Loucy (cell line): ENCODE results near the gene MICAL3.

Experiments
- H2AFZ ChIP-seq: fragments of 200-600 bp; sonication (generic); 2 replicates; pipeline ENCODE4 v1.6.0; 2016; ENCODE audit warnings: antibody characterized with exemption, mild to moderate bottlenecking, low read length, moderate library complexity
- H3F3A ChIP-seq: fragments of 200-600 bp; 2 replicates; pipeline ENCODE4 v1.6.0; 2016; ENCODE audit warnings: antibody characterized with exemption, low read depth, mild to moderate bottlenecking
- H3K27me3 ChIP-seq: fragments of 200-600 bp; sonication (generic); 2 replicates; pipeline ENCODE4 v1.6.1; 2014; ENCODE audit warnings: low read length, mild to moderate bottlenecking; ENCODE audit not compliant: insufficient read depth, poor library complexity, severe bottlenecking
- H3K36me3 ChIP-seq: fragments of 200-600 bp; sonication (generic); 2 replicates; pipeline ENCODE4 v1.6.1; 2016; ENCODE audit warnings: low read length; ENCODE audit not compliant: insufficient read depth
- H3K4me1 ChIP-seq: fragments of 200-600 bp; sonication (generic); 2 replicates; pipeline ENCODE4 v1.5.1; 2014; ENCODE audit warnings: low read length, mild to moderate bottlenecking; ENCODE audit not compliant: insufficient read depth, poor library complexity, severe bottlenecking
- H3K4me2 ChIP-seq: fragments of 200-600 bp; sonication (generic); 2 replicates; pipeline ENCODE4 v1.6.0; 2014; ENCODE audit warnings: antibody characterized with exemption, low read length, low read depth, mild to moderate bottlenecking; ENCODE audit not compliant: poor library complexity, severe bottlenecking
- H3K4me3 ChIP-seq: fragments of 200-600 bp; sonication (generic); 2 replicates; pipeline ENCODE4 v1.5.1; 2014; ENCODE audit warnings: low read length, mild to moderate bottlenecking, mixed read lengths; ENCODE audit not compliant: poor library complexity, severe bottlenecking
- H3K79me2 ChIP-seq: fragments of 200-600 bp; sonication (generic); 2 replicates; pipeline ENCODE4 v1.6.1; 2014; ENCODE audit warnings: low read length; ENCODE audit not compliant: insufficient read depth
- H3K9ac ChIP-seq: fragments of 200-600 bp; sonication (generic); 2 replicates; pipeline ENCODE4 v1.6.0; 2014; ENCODE audit warnings: mild to moderate bottlenecking, low read depth, low read length, moderate library complexity; ENCODE audit not compliant: poor library complexity, severe bottlenecking
- H3K9me2 ChIP-seq: fragments of 200-600 bp; sonication (generic); replicated peaks from 2 replicates; pipeline ENCODE4 v1.6.1; 2016; ENCODE audit warnings: low read depth, low read length, mixed read lengths
- H3K9me3 ChIP-seq: fragments of 200-600 bp; sonication (generic); 2 replicates; pipeline ENCODE4 v1.6.1; 2014; ENCODE audit warnings: mild to moderate bottlenecking, antibody characterized with exemption, low read length, low read depth; ENCODE audit not compliant: insufficient read depth
- H4K20me1 ChIP-seq: fragments of 200-600 bp; sonication (generic); 2 replicates; pipeline ENCODE4 v1.6.0; 2014; ENCODE audit warnings: antibody characterized with exemption, low read length, mild to moderate bottlenecking; ENCODE audit not compliant: insufficient read depth, poor library complexity, severe bottlenecking
- EZH2phosphoT487 ChIP-seq: fragments of 200-600 bp; IDR thresholded peaks from 2 replicates; pipeline ENCODE4 v1.6.1; 2018; ENCODE audit warnings: antibody characterized with exemption, mild to moderate bottlenecking, moderate library complexity, borderline replicate concordance
- TF ChIP-seq, protein P1 (sequence below): fragments of 200-600 bp; sonication (generic); conservative IDR thresholded peaks from 2 replicates; pipeline ENCODE4 v1.5.1; 2014; ENCODE audit warnings: mild to moderate bottlenecking, antibody characterized with exemption, low read length

MICAL3 gene

DNA sequence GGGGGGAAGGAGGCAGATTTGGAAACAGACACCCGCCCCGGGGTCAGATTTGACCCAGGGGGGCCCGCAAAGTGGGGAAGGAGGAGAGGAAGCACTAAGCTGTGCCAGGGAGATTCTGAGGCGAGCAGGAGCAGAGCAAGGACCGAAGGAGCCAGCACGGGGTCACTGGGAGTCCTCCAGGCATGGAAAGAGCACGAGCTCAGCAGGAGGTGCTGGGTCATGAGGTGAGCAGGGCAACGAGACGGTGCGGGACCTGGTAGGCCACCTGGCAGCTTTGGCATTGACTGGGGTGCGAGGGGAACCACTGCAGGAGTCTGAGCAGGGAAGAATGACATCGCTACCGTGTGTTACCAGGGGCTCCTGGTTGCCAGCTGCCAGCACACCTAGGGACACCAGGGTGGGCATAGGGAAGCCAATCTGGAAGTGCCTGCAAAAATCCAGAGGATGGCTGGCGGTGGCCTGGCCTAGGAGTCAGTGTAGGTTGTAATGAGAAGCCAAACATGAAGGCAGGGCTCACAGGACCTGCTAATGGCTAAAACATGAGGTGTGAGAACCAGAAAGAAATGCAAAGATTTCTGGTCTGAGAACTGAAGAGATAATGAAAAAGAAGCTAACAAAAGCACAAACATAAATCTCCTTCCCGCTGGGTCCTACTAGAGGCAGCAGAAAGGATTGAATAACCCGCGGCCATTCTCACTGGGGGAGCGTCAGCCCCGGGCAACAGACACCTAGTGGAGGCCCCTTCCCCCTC is 63.5 kb downstream of the MICAL3 start:
- peaks cover 84% of the 10 kb centered on the region for H3K79me2 ChIP-seq
- H4K20me1 ChIP-seq: peaks cover 6% of the 10 kb centered on the region
- no peaks in the 10 kb centered on the region for H3F3A ChIP-seq
- no peaks in the 10 kb centered on the region for H3K9me2 ChIP-seq
- no peak overlapping the region for H3K4me2 ChIP-seq
- no peak overlapping the region for H3K4me3 ChIP-seq
- H3K36me3 ChIP-seq: peaks cover 4% of the 10 kb centered on the region; the same call in 1 of the 2 replicates
- no peak overlapping the region for H3K9ac ChIP-seq
- no peaks in the 10 kb centered on the region for H3K9me3 ChIP-seq
- H2AFZ ChIP-seq: no peak overlapping the region
- TF ChIP-seq, protein P1, sequence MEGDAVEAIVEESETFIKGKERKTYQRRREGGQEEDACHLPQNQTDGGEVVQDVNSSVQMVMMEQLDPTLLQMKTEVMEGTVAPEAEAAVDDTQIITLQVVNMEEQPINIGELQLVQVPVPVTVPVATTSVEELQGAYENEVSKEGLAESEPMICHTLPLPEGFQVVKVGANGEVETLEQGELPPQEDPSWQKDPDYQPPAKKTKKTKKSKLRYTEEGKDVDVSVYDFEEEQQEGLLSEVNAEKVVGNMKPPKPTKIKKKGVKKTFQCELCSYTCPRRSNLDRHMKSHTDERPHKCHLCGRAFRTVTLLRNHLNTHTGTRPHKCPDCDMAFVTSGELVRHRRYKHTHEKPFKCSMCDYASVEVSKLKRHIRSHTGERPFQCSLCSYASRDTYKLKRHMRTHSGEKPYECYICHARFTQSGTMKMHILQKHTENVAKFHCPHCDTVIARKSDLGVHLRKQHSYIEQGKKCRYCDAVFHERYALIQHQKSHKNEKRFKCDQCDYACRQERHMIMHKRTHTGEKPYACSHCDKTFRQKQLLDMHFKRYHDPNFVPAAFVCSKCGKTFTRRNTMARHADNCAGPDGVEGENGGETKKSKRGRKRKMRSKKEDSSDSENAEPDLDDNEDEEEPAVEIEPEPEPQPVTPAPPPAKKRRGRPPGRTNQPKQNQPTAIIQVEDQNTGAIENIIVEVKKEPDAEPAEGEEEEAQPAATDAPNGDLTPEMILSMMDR: no peak
- no peak for TF ChIP-seq EZH2phosphoT487
- no peaks in the 10 kb centered on the region for H3K27me3 ChIP-seq
- H3K4me1 ChIP-seq: peaks cover 7% of the 10 kb centered on the region

DNA sequence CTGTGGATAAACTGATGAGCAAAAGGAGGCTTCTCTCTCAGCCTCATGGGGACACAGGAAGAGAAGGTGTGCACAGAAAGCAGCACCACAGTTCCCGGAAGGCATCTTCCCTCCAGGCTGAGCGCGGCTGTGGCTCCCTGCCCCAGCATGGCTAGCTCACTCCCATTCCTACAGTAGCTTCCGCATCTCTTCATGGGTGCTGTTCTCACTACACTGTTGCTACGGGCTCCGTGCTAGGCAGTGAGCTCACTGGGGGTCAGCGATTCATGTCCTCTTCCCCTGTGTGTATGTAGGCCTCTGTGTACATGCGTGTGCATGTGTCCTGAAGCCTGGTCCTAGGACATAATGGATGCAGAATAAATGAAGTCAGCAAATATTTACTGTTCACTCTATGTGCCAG is 64.3 kb downstream of the MICAL3 start:
- H3K9me2 ChIP-seq: no peaks in the 10 kb centered on the region
- no peak for TF ChIP-seq EZH2phosphoT487
- TF ChIP-seq, protein P1: no peak

DNA sequence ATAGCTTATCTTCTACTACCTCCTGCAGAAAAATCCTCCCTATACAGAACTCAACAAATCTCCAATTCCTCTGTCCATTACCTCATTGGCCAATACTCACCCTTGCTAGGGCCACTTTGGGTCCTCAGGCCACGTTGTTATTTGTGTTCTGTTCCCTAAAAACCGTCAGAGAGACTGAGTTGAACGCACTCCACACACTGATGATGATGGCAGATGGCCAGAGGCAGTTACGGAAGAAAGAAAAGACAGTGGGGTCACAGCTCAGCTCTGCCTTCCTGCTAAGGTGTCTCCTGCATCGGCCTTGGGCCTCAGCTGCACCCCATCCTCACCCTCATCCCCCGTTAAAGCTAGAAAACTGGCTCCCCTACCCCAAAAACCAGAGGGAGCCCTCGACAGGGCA is 66.2 kb downstream of the MICAL3 start:
- Histone ChIP-seq H3K9ac (no peak overlapping the region), H3K79me2 (peaks cover 78% of the 10 kb centered on the region; the same call in 1 of the 2 replicates), H3K4me3 (no peak overlapping the region), H3K4me1 (no peaks in the 10 kb centered on the region), H2AFZ (no peak overlapping the region), H3K4me2 (no peak overlapping the region), H3F3A (no peaks in the 10 kb centered on the region), H3K36me3 (peaks cover 4% of the 10 kb centered on the region; the same call in 1 of the 2 replicates), H3K9me2 (no peaks in the 10 kb centered on the region), H3K27me3 (no peaks in the 10 kb centered on the region), H3K9me3 (no peaks in the 10 kb centered on the region), H4K20me1 (peaks cover 6% of the 10 kb centered on the region)
- no peak for TF ChIP-seq EZH2phosphoT487
- TF ChIP-seq, protein P1: no peak

More for the DNA sequence above, 64.3 kb downstream of the MICAL3 start:
- H3K4me1 ChIP-seq: no peaks in the 10 kb centered on the region
- H3K27me3 ChIP-seq: no peaks in the 10 kb centered on the region
- H3K9me3 ChIP-seq: no peaks in the 10 kb centered on the region
- H3K4me3 ChIP-seq: no peak overlapping the region
- peaks cover 4% of the 10 kb centered on the region; the same call in 1 of the 2 replicates for H3K36me3 ChIP-seq
- H2AFZ ChIP-seq: no peak overlapping the region
- H3K9ac ChIP-seq: no peak overlapping the region
- peaks cover 84% of the 10 kb centered on the region for H3K79me2 ChIP-seq
- no peak overlapping the region for H3K4me2 ChIP-seq
- H4K20me1 ChIP-seq: peaks cover 6% of the 10 kb centered on the region
- no peaks in the 10 kb centered on the region for H3F3A ChIP-seq
